DND-41 (cell line): ENCODE data around the gene MYCBPAP.

Source experiments
- EZH2 ChIP-seq: IDR thresholded peaks from 3 replicates; pipeline ENCODE4 v1.6.1; 2012; ENCODE audit warnings: borderline replicate concordance, low read depth, mild to moderate bottlenecking, moderate library complexity, low read length, inconsistent platforms; ENCODE audit not compliant: severe bottlenecking
- TF ChIP-seq, protein P1 (sequence below): IDR thresholded peaks from 2 replicates; pipeline ENCODE4 v1.5.1; 2012; ENCODE audit warnings: borderline replicate concordance, low read length, moderate library complexity, mild to moderate bottlenecking; ENCODE audit not compliant: poor library complexity, severe bottlenecking; ENCODE audit errors: extremely low read depth

DNA sequence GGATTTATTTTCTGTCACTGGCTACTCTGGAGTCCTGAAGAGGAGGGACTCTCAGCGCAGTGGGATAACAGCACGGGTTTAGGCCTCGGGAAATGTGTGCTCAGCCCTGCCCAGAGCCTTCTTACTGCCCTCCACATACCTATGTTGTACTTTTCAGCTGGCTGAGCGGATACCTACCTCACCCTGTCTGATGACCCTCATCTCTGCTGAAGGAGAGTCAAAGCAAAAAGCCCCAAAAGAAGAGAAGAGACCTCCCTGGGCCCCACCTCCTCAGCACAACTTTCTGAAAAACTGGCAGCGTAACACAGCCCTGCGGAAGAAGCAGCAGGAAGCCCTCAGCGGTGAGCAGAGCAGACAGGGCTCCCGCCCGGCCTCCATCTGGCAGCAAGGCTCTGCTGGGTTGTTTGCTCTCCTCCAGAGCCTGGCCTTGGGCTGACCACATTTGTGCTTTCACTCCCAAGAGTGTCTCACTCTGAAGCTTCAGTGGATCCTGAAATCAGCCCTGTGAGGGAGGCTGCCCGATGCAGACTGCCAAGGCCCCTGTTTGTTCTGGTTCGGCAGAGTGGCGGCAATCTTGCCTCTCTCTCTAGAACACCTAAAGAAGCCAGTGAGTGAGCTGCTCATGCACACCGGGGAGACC, 10.3 kb downstream of the MYCBPAP start:
- TF ChIP-seq, protein P1, sequence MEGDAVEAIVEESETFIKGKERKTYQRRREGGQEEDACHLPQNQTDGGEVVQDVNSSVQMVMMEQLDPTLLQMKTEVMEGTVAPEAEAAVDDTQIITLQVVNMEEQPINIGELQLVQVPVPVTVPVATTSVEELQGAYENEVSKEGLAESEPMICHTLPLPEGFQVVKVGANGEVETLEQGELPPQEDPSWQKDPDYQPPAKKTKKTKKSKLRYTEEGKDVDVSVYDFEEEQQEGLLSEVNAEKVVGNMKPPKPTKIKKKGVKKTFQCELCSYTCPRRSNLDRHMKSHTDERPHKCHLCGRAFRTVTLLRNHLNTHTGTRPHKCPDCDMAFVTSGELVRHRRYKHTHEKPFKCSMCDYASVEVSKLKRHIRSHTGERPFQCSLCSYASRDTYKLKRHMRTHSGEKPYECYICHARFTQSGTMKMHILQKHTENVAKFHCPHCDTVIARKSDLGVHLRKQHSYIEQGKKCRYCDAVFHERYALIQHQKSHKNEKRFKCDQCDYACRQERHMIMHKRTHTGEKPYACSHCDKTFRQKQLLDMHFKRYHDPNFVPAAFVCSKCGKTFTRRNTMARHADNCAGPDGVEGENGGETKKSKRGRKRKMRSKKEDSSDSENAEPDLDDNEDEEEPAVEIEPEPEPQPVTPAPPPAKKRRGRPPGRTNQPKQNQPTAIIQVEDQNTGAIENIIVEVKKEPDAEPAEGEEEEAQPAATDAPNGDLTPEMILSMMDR, result no peak
- TF ChIP-seq EZH2, result no peak
